Erythroblast (primary cell): Measurements from ENCODE around the gene DNAH9.
A peak's percentile ranks its signal among the peaks of the same experiment; 100 is the strongest.

ENCODE experiments used
- DNase-seq, 2 experiments: peaks; one replicate each; lab custom pipeline; 2025; lab: John Stamatoyannopoulos, UW
- GATA1 ChIP-seq: IDR thresholded peaks from 2 replicates; pipeline ENCODE4 v1.6.1; 2011; ENCODE audit warnings: low read depth, mild to moderate bottlenecking, control low read depth, low read length, moderate library complexity
- POLR2A ChIP-seq: IDR thresholded peaks from 2 replicates; pipeline ENCODE4 v1.6.1; 2011; ENCODE audit warnings: mild to moderate bottlenecking, low read length

Gene DNAH9

GRCh38 chr17:11628374-11628773 is 30.1 kb downstream of the DNAH9 start:
- DNase-seq = no peak
- TF ChIP-seq POLR2A (no peak), GATA1 (no peak)

DNA sequence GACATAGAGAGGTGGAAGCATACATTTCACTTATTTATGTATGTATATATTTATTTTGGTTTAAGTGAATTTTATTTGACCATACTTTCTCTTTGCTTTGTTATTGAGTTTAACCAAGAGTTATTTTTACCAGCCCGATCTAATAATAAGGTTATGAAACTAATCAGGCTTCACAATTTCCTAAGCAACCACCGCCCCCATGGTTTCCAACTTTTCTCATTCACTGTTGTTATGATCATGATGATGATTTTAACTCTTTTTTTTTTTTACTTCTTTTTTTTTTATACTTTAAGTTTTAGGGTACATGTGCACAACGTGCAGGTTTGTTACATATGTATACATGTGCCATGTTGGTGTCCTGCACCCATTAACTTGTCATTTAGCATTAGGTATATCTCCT is 30.6 kb downstream of the DNAH9 start:
- no peak for TF ChIP-seq GATA1
- TF ChIP-seq POLR2A = no peak
- no peak for DNase-seq

GRCh38 chr17:11636771-11637170 is 38.5 kb downstream of the DNAH9 start:
- TF ChIP-seq POLR2A (no peak), GATA1 (no peak)
- DNase-seq = no peak

- TF ChIP-seq POLR2A (no peak), GATA1 (no peak)
- no peak for DNase-seq
These were observed 39.5 kb downstream of the DNAH9 start for GRCh38 chr17:11637796-11638195.

DNA sequence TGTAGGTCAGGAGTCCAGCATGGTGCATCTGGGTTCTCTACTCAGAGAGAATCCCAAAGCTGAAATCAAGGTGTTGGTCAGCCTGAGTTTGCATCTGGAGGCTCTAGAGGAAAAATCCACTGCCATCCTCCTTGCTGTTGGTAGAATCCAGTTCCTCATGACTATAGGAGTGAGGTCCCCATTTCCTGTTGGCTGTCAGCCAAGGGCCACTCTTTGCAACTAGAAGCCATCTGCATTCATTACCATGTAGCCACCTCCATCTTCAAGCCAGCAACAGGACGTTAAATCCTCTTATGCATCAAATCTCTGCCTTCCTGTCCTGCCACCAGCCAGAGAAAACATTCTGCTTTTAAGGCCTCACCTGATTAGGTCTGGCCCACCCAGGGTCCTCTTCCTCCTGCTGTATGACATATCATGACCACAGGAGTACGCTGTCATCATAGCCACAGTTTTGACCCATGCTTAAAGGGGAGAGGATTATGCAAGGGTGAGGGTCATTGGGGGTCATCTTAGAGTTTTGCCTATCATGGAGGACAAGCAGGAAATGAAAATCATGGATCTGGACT is 40.5 kb downstream of the DNAH9 start:
- no peak for TF ChIP-seq POLR2A
- TF ChIP-seq GATA1 = no peak
- no peak for DNase-seq

DNA sequence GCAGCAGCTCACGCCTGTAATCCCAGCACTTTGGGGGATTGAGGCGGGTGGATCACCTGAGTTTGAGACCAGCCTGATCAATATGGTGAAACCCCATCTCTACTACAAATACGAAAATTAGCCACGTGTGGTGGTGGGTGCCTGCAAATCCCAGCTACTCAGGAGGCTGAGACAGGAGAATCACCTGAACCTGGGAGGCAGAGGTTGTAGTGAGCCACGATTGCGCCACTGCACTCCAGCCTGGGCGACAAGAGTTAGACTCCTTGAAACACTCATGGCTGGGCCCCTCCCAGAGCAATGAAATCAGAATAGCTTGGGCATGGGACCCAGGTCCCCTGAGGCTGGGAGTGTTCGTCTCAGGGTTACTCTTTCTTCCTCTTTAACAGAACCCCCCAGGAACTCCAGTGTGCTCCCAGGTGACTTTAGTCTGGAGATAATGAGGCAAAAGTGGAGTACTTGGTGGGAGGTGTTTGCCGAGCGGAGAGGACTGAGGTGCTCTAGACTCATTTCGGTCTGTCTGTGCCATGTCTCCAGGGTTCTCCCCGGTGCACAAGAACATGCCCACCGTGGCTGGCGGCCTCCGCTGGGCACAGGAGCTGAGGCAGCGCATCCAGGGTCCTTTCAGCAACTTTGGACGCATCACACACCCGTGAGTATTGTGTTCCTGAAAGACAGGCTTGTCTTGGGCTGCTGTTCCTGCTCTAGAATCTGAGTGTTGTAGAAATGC is 41.6 kb downstream of the DNAH9 start:
- DNase-seq = no peak
- TF ChIP-seq GATA1 (no peak), POLR2A (no peak)

GRCh38 chr17:11640463-11640814 is 42.2 kb downstream of the DNAH9 start:
- no peak for DNase-seq
- TF ChIP-seq GATA1 = no peak
- TF ChIP-seq POLR2A = no peak

DNA sequence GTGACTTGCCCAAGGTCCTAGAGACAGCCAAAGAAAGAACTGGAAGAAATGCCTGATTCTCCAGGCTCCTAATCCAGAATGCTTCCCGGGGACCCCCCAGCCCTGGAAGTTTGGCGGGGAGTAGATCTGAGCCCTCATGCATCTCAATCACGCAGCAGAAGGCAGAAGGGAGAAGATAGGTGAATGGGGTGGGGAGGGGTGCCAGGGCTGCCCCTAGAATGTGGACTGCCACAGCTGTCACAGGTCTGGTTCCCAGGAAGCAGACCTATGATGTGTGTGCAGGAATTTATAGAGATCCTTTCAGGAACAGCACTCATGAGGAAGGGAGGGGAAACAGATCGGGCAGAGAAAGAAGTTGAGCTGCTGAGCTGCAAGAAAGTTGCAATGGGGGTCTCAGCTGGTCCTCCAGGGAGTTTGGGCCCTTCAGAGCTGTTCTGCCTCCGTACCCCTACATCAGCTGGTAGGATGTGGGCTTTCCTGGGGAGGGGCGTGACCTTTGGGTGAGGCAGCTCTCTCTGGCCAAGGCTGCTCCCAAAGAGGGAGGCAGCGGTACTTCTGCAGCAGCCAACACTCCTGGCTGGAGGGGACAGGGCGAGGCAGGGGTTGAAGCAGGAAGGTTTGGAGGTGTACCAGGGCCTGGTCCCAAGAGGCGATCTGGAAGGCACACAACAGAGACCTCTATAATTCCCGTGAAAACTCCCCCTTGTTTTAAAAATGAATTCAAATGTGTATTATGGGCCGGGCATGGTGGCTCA is 43.4 kb downstream of the DNAH9 start:
- TF ChIP-seq GATA1 (no peak), POLR2A (no peak)
- DNase-seq = no peak

DNA sequence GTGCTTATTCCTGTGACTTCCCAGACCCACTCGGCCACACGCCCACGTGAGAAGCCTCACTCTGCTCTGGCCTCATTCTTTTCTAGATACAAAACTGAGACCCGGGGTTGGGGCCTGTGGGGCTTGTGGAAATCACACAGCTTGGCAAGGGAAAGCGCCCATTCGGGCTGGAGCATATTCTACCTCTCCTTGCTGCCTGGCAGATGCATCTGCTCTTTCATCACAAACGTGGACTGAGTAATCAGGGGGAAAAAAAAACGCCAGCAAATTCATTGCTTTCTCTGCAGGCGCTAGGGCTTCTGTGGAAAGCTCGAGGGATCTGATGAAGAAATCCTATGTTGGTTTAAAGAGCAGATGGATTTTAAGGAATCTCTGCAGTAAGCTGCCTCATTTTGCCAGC is 44.4 kb downstream of the DNAH9 start:
- no peak for TF ChIP-seq POLR2A
- no peak for TF ChIP-seq GATA1
- no peak for DNase-seq

DNA sequence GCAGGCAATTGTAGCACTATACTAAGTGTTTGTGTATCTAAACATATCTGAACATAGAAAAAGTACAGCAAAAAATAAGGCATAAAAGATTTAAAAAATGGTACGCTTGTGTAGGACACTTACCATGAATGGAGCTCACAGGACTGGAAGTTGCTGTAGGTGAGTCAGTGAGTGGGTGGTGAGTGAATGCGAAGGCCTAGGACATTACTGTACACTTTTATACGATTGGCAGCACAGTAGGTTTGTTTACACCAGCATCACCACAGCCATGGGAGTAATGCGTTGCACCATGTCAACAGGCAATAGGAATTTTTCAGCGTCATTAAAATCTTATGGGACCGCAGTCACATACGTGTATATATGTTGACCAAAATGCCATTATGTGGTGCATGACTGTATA is 45.6 kb downstream of the DNAH9 start:
- no peak for TF ChIP-seq GATA1
- no peak for TF ChIP-seq POLR2A
- DNase-seq = no peak

- DNase-seq = peak; percentile 71 to 80
- TF ChIP-seq GATA1 = no peak
- no peak for TF ChIP-seq POLR2A
These were observed 46.3 kb downstream of the DNAH9 start for GRCh38 chr17:11644265-11645212.

- no peak for DNase-seq
- TF ChIP-seq POLR2A (no peak), GATA1 (no peak)
These were observed 47.2 kb downstream of the DNAH9 start for GRCh38 chr17:11645426-11645825.

GRCh38 chr17:11651089-11651488 is 52.8 kb downstream of the DNAH9 start:
- TF ChIP-seq POLR2A (no peak), GATA1 (no peak)
- no peak for DNase-seq
